ENCODE results near the gene MAN1C1. TPM values are rescaled to one million over a fixed set of nuclear protein-coding genes. Genes with fewer than 3 reads are reported as not detected.

Gene MAN1C1
- total RNA-seq, 1 experiment from 2014 or later: 9.3 TPM

DNA sequence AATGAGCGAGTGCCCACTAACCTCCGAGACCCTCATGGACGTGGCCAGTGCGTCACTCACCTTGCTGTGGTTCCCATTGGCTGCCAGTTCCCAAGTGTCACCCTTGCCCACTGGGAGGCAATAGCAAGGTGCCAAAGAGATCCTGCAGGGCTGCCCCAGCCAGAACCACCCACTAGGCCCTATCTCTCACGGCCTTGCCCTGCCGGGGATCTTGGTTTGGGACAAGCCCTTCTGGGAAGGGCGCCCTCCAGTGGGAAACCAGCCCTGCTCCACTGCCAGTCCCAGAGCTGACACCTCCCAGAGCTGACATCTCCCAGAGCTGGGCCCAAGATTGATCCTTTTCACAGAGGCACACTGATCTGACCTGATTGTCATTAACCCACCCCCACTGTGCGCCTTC lies 181.3 kb downstream of the MAN1C1 start:
- WGBS (ENCODE audit: extremely low coverage, insufficient read length, low lambda C conversion rate): no CpG with 5 or more reads among the region's 8 CpGs
- Histone ChIP-seq H2BK5ac (ENCODE audit: insufficient read length, low read length) (no peak overlapping the region), H4K91ac (ENCODE audit: insufficient read length, low read depth, low read length) (no peak overlapping the region), H4K8ac (replicated peaks; ENCODE audit: insufficient read length, low read depth, low read length) (no peak overlapping the region), H3K14ac (ENCODE audit: insufficient read depth, low read length) (no peak overlapping the region), H3K9me3 (ENCODE audit: control insufficient read depth, low read depth, low read length) (no peaks in the 10 kb centered on the region), H3K27me3 (ENCODE audit: insufficient read depth, low read length) (no peaks in the 10 kb centered on the region), H2BK120ac (ENCODE audit: low read depth, low read length, poor library complexity, severe bottlenecking) (no peak overlapping the region), H3K27ac (ENCODE audit: insufficient read length, low read depth, low read length) (no peak overlapping the region), H3K4me2 (ENCODE audit: insufficient read depth, insufficient read length, low read length) (no peak overlapping the region), H2BK12ac (ENCODE audit: insufficient read length, low read depth, low read length) (no peak overlapping the region), H3K79me2 (ENCODE audit: insufficient read depth, low read length) (no peaks in the 10 kb centered on the region), H3K79me1 (ENCODE audit: insufficient read depth, low read depth, low read length, poor library complexity, severe bottlenecking) (no peaks in the 10 kb centered on the region), H4K5ac (ENCODE audit: insufficient read length, low read depth, low read length) (no peak overlapping the region), H3K9ac (ENCODE audit: extremely low read depth, insufficient read length, low read length) (no peak overlapping the region), H3K18ac (ENCODE audit: insufficient read length, low read depth, low read length) (no peak overlapping the region), H3K56ac (ENCODE audit: insufficient read length, low read depth, low read length) (no peak overlapping the region), H4K20me1 (ENCODE audit: control insufficient read depth, insufficient read depth, insufficient read length) (no peaks in the 10 kb centered on the region), H2AFZ (ENCODE audit: low read length) (no peak overlapping the region), H2BK20ac (ENCODE audit: low read depth, low read length, poor library complexity, severe bottlenecking) (no peak overlapping the region), H3K4me1 (ENCODE audit: insufficient read depth, low read length) (no peaks in the 10 kb centered on the region), H2BK15ac (ENCODE audit: low read depth, low read length) (no peak overlapping the region), H3K23ac (ENCODE audit: insufficient read length, low read depth, low read length) (no peak overlapping the region), H3T11ph (ENCODE audit: low read length) (no peak overlapping the region), H3K23me2 (ENCODE audit: insufficient read length, low read depth, low read length, poor library complexity, severe bottlenecking) (peaks cover 6% of the 10 kb centered on the region), H2AK5ac (ENCODE audit: insufficient read length, low read length) (no peak overlapping the region), H3K4ac (ENCODE audit: low read depth, low read length) (no peak overlapping the region)
- Mint-ChIP-seq H3K27me3 (ENCODE audit: low read depth) (peaks cover 5% of the 10 kb centered on the region), H3K4me3 (no peak overlapping the region), H3K4me1 (peaks cover 24 to 39% of the 10 kb centered on the region in 2 experiments), H3K9me3 (no peaks in the 10 kb centered on the region; a peak in 1 of 5 replicates), H3K36me3 (ENCODE audit: insufficient read depth in 1 of 3, low read depth in 3 of 3) (peaks cover 0 to 15% (median 3%) of the 10 kb centered on the region in 3 experiments; a peak in 3 of 7 replicates), H3K27ac (no peak overlapping the region)
- DNase-seq: peak; percentile 84
- TF ChIP-seq, protein P1, sequence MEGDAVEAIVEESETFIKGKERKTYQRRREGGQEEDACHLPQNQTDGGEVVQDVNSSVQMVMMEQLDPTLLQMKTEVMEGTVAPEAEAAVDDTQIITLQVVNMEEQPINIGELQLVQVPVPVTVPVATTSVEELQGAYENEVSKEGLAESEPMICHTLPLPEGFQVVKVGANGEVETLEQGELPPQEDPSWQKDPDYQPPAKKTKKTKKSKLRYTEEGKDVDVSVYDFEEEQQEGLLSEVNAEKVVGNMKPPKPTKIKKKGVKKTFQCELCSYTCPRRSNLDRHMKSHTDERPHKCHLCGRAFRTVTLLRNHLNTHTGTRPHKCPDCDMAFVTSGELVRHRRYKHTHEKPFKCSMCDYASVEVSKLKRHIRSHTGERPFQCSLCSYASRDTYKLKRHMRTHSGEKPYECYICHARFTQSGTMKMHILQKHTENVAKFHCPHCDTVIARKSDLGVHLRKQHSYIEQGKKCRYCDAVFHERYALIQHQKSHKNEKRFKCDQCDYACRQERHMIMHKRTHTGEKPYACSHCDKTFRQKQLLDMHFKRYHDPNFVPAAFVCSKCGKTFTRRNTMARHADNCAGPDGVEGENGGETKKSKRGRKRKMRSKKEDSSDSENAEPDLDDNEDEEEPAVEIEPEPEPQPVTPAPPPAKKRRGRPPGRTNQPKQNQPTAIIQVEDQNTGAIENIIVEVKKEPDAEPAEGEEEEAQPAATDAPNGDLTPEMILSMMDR (conservative IDR thresholded peaks at IDR 0.05): peak; percentile 85
